SK-N-SH treated with all-trans-retinoic acid at 6 μM for 48 hours (cell line): ENCODE measurements around the gene BLID.

ENCODE experiments used
- ATAC-seq: fragments of 200-7000 bp; cut with Tn5 transposase; 3 replicates; pipeline ENCODE4 v1.9.1; 2020; ENCODE audit warnings: mild to moderate bottlenecking, moderate library complexity
- CREB5 ChIP-seq: fragments of 250-450 bp; sonication (Bioruptor Pico); IDR thresholded peaks from 2 replicates; pipeline ENCODE4 v1.5.1; 2020; ENCODE audit warnings: low read depth, mild to moderate bottlenecking, moderate library complexity
- CSRNP3 ChIP-seq: fragments of 250-450 bp; sonication (Bioruptor Pico); IDR thresholded peaks from 2 replicates; pipeline ENCODE4 v1.5.1; 2021; ENCODE audit warnings: mild to moderate bottlenecking, moderate library complexity
- ESRRG ChIP-seq: fragments of 250-450 bp; sonication (Bioruptor Pico); IDR thresholded peaks from 2 replicates; pipeline ENCODE4 v1.6.1; 2021; ENCODE audit warnings: mild to moderate bottlenecking
- GLIS3 ChIP-seq: fragments of 250-450 bp; sonication (Bioruptor Pico); IDR thresholded peaks from 2 replicates; pipeline ENCODE4 v1.5.0; 2020; ENCODE audit warnings: mild to moderate bottlenecking, moderate library complexity
- ISL1 ChIP-seq: fragments of 250-450 bp; sonication (Bioruptor Pico); IDR thresholded peaks from 2 replicates; pipeline ENCODE4 v2.1.2; 2022; ENCODE audit warnings: mild to moderate bottlenecking, moderate library complexity
- OSR1 ChIP-seq: fragments of 250-450 bp; sonication (Bioruptor Pico); IDR thresholded peaks from 2 replicates; pipeline ENCODE4 v1.8.0; 2022; ENCODE audit warnings: moderate library complexity, mild to moderate bottlenecking, inconsistent platforms
- RARB ChIP-seq: fragments of 250-450 bp; sonication (Bioruptor Pico); IDR thresholded peaks from 2 replicates; pipeline ENCODE4 v1.8.0; 2021; ENCODE audit warnings: mild to moderate bottlenecking, moderate library complexity
- SNAI2 ChIP-seq: fragments of 250-450 bp; sonication (Bioruptor Pico); IDR thresholded peaks from 2 replicates; pipeline ENCODE4 v1.5.0; 2020; ENCODE audit warnings: mild to moderate bottlenecking, moderate library complexity
- TCF4 ChIP-seq: fragments of 250-450 bp; sonication (Bioruptor Pico); IDR thresholded peaks from 2 replicates; pipeline ENCODE4 v1.8.0; 2021; ENCODE audit warnings: mild to moderate bottlenecking, moderate library complexity, borderline replicate concordance
- TOX ChIP-seq: fragments of 250-450 bp; sonication (Bioruptor Pico); IDR thresholded peaks from 2 replicates; pipeline ENCODE4 v1.8.0; 2021; ENCODE audit warnings: mild to moderate bottlenecking, moderate library complexity, borderline replicate concordance
- TSHZ2 ChIP-seq: fragments of 250-450 bp; sonication (Bioruptor Pico); IDR thresholded peaks from 2 replicates; pipeline ENCODE4 v1.5.0; 2020; ENCODE audit warnings: mild to moderate bottlenecking, moderate library complexity
- ZFP3 ChIP-seq: fragments of 250-450 bp; sonication (Bioruptor Pico); IDR thresholded peaks from 2 replicates; pipeline ENCODE4 v1.5.0; 2020; ENCODE audit warnings: mild to moderate bottlenecking, moderate library complexity
- ZFP30 ChIP-seq: fragments of 450-650 bp; formaldehyde crosslinking; IDR thresholded peaks from 2 replicates; pipeline ENCODE4 v1.5.0; 2022; ENCODE audit warnings: mild to moderate bottlenecking, moderate library complexity
- ZNF565 ChIP-seq: fragments of 450-650 bp; formaldehyde crosslinking; conservative IDR thresholded peaks from 2 replicates; pipeline ENCODE4 v1.5.0; 2020; ENCODE audit warnings: low read depth, mild to moderate bottlenecking, moderate library complexity
- ZNF70 ChIP-seq: fragments of 450-650 bp; formaldehyde crosslinking; IDR thresholded peaks from 2 replicates; pipeline ENCODE4 v1.5.0; 2020; ENCODE audit warnings: mild to moderate bottlenecking, moderate library complexity
- ZNF8 ChIP-seq: fragments of 450-650 bp; formaldehyde crosslinking; IDR thresholded peaks from 2 replicates; pipeline ENCODE4 v1.5.0; 2020; ENCODE audit warnings: mild to moderate bottlenecking, moderate library complexity
- TF ChIP-seq, protein P1 (sequence below): fragments of 250-450 bp; sonication (Bioruptor Pico); IDR thresholded peaks from 2 replicates; pipeline ENCODE4 v1.8.0; 2020; ENCODE audit warnings: mild to moderate bottlenecking, moderate library complexity, borderline replicate concordance

Gene BLID

DNA sequence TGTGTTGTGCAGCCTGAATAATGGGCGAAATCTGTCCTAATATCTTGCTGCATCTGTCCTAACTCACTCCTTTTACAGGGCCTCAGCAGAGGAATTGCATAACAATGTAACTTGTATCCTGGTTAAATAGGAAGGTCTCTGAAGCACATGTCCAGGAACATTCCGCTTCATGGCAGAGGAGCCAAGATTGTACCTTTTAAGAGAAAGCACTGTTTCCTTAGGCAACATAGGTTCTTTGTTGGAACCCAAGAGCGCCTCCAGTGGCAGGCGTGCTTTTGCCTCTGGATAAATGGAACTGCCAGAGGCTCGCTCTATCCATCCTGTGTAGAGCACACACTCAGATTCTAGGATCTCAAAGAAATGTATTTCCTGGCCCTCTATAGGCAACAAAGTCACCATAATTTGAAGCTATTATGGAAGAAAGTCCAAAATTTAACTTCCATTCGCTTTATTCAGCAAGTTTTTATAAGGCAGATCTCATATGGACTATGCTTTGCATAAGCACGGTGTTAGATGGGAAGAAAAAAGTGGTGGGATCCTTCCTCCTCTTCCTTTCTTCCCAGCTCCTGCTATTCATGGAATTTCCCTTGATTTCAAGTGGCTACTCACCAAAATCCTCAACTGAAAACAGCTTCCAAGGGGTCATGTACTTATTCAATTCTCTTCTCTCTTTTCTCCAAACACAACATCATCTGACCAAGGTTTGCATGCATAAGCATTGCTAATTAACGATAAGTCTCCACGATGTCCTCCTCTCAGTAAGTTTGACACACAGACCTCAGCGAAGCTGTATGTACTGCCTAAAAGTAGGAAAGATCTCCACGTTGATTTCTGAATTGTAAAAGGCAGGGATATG lies at the start of gene BLID:
TSS of gene BLID (minus strand) at position 692 of the 856 bp plus-strand sequence. CDS start at position 399, 293 bp downstream.
- ATAC-seq: peak; percentile 69
- TF ChIP-seq GLIS3: no peak
- TF ChIP-seq SNAI2 (CRISPR knock-in tag): no peak
- no peak for TF ChIP-seq ZNF70
- TF ChIP-seq TCF4: no peak
- no peak for TF ChIP-seq ZNF565 (CRISPR knock-in tag)
- TF ChIP-seq, protein P1, sequence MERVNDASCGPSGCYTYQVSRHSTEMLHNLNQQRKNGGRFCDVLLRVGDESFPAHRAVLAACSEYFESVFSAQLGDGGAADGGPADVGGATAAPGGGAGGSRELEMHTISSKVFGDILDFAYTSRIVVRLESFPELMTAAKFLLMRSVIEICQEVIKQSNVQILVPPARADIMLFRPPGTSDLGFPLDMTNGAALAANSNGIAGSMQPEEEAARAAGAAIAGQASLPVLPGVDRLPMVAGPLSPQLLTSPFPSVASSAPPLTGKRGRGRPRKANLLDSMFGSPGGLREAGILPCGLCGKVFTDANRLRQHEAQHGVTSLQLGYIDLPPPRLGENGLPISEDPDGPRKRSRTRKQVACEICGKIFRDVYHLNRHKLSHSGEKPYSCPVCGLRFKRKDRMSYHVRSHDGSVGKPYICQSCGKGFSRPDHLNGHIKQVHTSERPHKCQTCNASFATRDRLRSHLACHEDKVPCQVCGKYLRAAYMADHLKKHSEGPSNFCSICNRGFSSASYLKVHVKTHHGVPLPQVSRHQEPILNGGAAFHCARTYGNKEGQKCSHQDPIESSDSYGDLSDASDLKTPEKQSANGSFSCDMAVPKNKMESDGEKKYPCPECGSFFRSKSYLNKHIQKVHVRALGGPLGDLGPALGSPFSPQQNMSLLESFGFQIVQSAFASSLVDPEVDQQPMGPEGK (CRISPR knock-in tag): no peak
- no peak for TF ChIP-seq ZNF8 (CRISPR knock-in tag)
- no peak for TF ChIP-seq ZFP3
- TF ChIP-seq TOX (CRISPR knock-in tag): no peak
- no peak for TF ChIP-seq ESRRG
- no peak for TF ChIP-seq ZFP30 (CRISPR knock-in tag)
- no peak for TF ChIP-seq CREB5 (CRISPR knock-in tag)
- TF ChIP-seq TSHZ2 (CRISPR knock-in tag): no peak
- no peak for TF ChIP-seq ISL1 (CRISPR knock-in tag)
- no peak for TF ChIP-seq OSR1 (CRISPR knock-in tag)
- TF ChIP-seq RARB (CRISPR knock-in tag): no peak
- TF ChIP-seq, all 23 proteins: peak for 0

- no peak for TF ChIP-seq ZNF70
- peak; percentile 38; the same call in 1 of the 2 replicates for TF ChIP-seq ISL1 (CRISPR knock-in tag)
- no peak for TF ChIP-seq ZNF8 (CRISPR knock-in tag)
- TF ChIP-seq CREB5 (CRISPR knock-in tag): peak; percentile 65; the same call in 1 of the 2 replicates
- peak; percentile 11 for ATAC-seq
Observed at GRCh38 chr11:122163053-122163819, 47.2 kb upstream of the BLID start.

DNA sequence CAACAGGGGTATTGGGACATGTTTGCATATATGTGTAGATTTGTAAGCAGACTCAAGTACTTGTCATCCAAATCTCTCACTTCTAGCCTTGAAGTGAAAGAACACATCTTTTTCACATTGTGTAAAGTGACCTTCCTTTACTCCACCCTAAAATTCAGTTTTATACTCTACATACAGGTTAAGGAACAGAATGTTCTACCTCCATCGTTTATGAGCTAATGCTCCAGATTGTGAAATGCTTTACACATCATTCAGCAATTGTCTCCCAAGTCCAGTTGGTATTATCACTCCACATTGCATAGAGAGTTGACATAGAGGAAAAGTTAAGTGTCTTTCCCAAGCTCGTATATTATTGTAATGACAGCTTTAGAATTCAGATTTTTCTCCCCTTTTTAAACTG lies 46.1 kb upstream of the BLID start:
- TF ChIP-seq CSRNP3 (CRISPR knock-in tag): no peak
- TF ChIP-seq ZNF8 (CRISPR knock-in tag): no peak
- no peak for TF ChIP-seq ISL1 (CRISPR knock-in tag)
- TF ChIP-seq, all 23 proteins: peak for 0
- no peak for ATAC-seq
